Measurements from ENCODE around the gene NOP14.
"Not testable (repeated sequence)": the region's sequence is repeated elsewhere in the genome, so short reads cannot be mapped to it uniquely, and the experiment has no call there.

The NOP14 gene

GRCh38 chr4:2963175-2963965, at the start of gene NOP14, which contains the start of gene GRK4:
NOP14 (minus strand) TSS chr4:2963406; CDS start chr4:2963319, 87 bp downstream.
GRK4 (plus strand) TSS chr4:2963571; CDS start chr4:2964071, 500 bp downstream.
- peak within 1 kb of the TSS; percentile 78 for H3K4me3 ChIP-seq (ENCODE audit: low read depth, low read length)
- peak; percentile 95 for DNase-seq (ENCODE audit: low read depth)

DNA sequence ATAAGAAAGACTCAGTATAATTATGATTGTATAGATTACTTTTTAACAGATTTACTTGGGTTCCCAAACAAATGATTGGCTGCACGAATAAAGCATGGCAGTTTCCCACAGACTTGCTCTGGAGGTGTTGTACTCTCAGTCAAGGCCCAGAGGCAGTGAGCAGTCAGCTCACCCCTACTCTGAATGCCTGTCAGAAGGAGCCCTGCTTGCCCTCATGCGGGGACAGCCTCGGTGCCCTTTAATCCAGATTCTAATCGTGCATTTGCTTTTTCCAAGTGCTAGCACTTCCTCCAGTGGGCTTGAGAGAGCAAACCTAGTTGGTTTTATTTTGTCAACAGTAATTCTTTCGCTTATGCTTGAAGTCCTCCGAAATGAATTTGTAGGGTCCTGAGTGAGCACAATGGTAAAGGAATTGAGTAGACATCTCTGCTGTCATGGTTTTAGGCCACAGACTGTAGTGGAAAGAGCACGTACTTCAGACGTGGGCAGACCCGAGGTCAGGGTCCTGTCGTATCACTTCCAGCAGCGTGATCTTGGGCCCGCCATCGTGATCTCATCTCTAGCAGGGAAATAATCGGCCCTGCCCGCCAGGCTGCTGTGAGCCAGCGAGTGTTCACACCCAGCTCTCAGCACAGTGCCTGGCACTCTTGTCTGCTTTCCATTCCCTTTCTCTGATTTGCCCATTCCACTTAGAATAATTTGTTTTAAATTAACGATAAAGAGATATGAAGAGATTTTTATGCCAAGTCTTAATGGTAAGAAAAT, 48.4 kb upstream of the NOP14 start:
- H3K4me3 ChIP-seq (ENCODE audit: low read depth, low read length): no peak overlapping the region
- no peak for DNase-seq (ENCODE audit: low read depth)

- peak; percentile 28 for DNase-seq (ENCODE audit: low read depth)
- no peak overlapping the region for H3K4me3 ChIP-seq (ENCODE audit: low read depth, low read length)
Measured at GRCh38 chr4:3010998-3011397, 47.8 kb upstream of the NOP14 start.

GRCh38 chr4:3010577-3010976, 47.4 kb upstream of the NOP14 start:
- DNase-seq (ENCODE audit: low read depth): no peak
- no peak overlapping the region for H3K4me3 ChIP-seq (ENCODE audit: low read depth, low read length)

DNA sequence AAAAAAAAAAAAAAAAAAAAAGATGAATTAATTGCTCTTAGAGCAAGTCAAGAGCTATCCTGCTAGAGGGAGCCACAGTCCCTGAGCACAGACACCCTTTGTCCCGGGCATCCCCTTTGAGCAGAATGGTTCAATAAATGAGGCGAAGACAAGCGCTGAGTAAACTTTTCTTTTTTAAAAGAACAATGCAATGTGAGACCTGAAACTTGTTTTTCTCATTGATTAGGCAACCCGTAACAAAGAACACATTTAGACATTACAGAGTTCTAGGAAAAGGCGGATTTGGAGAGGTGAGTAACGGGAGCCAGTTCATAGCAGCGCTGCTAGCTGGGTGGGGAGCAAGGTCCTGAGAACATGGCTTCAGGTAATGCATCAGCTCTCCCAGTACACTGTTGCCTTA, 46.2 kb upstream of the NOP14 start:
- DNase-seq (ENCODE audit: low read depth): no peak
- H3K4me3 ChIP-seq (ENCODE audit: low read depth, low read length): no peak overlapping the region

- no peak for DNase-seq (ENCODE audit: low read depth)
- no peak overlapping the region for H3K4me3 ChIP-seq (ENCODE audit: low read depth, low read length)
Measured at GRCh38 chr4:3007724-3008123, 44.5 kb upstream of the NOP14 start.

DNA sequence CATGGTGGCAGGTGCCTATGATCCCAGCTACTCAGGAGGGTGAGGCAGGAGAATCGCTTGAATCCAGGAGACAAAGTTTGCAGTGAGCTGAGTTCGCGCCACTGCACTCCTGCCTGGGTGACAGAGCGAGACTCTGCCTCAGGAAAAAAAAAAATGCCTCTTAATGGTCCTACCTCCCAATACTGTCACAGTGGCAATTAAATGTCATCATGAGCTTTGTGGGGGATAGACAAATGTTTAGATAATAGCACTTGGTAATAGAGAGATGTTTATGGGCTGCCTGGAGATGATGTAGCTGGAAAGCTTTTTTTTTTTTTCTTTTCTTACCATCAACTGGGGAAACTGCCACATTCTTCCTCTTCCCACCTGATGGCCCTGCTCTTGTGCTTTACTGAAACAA, 33.2 kb upstream of the NOP14 start:
- no peak overlapping the region for H3K4me3 ChIP-seq (ENCODE audit: low read depth, low read length)
- no peak for DNase-seq (ENCODE audit: low read depth)

- H3K4me3 ChIP-seq (ENCODE audit: low read depth, low read length): no peak overlapping the region
- no peak for DNase-seq (ENCODE audit: low read depth)
Measured at GRCh38 chr4:2995546-2996265, 32.5 kb upstream of the NOP14 start.

DNA sequence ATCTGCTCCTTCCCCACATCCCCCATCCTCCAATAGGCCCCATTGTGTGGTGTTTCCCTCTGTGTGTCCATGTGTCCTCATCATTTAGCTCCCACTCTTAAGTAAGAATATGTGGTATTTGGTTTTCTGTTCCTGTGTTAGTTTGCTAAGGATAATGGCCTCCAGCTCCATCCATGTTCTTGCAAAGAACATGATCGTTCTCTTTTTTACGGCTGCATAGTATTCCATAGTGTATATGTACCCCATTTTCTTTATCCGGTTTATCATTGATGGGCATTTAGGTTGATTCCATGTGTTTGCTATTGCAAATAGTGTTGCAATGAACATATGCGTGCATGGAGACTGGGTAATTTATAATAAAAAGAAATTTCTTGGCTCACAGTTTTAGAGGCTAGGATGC, 31.7 kb upstream of the NOP14 start:
- DNase-seq (ENCODE audit: low read depth): no peak
- no peak overlapping the region for H3K4me3 ChIP-seq (ENCODE audit: low read depth, low read length)

DNA sequence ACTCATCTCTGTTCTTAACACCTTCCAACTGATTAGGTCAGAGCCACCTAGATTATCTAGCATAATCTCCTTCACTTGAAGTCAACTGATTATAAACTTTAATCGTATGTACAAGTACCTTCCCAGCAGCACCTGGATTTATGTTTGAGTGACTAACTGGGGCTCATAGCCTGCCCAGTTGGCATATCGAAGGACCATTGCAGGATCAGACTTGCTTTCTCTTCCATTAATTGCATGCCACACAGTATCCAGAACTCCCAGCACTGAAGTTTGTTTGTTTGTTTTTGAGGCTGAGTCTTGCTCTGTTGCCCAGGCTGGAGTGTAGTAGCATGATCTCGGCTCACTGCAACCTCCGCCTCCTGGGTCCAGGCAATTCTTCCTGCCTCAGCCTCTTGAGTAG, 28.0 kb upstream of the NOP14 start:
- no peak for DNase-seq (ENCODE audit: low read depth)
- no peak overlapping the region for H3K4me3 ChIP-seq (ENCODE audit: low read depth, low read length)

DNA sequence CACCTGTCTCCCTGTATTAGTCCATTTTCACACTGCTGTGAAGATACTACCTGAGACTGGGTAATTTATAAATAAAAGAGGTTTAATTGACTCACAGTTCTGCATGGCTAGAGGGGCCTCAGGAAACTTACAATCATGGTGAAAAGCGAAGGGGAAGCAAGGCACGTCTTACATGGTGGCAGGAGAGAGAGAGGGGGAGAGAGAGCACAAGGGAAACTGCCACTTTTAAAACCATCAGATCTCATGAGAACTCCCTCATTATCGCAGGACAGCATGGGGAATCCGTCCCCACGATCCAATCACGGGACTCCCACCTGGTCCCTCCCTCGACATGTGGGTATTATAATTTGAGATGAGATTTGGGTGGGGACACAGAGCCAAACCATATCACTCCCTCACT, 20.5 kb upstream of the NOP14 start:
- DNase-seq (ENCODE audit: low read depth); H3K4me3 ChIP-seq (ENCODE audit: low read depth, low read length): not testable (repeated sequence)

DNA sequence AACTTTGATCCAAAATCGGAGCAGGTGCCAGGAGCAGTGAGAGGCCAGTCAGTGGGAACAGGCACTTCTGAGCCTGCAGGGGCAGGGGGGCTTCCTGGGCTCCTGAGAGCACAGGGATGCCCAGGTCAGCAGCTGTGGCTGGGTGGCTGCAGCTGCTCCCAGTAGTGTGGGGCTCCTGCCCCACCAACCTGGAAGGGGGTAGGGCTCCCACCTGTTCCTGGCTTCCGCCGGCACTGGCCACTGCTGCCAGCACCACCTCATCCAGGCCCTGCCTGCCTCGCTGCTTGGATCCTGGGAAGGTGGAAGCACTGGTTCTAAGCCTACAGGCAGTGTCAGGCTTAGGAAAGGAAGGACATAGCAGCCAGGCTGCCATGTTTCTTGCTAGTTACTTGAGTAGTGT, 18.8 kb upstream of the NOP14 start:
- no peak for DNase-seq (ENCODE audit: low read depth)
- H3K4me3 ChIP-seq (ENCODE audit: low read depth, low read length): no peak overlapping the region

DNA sequence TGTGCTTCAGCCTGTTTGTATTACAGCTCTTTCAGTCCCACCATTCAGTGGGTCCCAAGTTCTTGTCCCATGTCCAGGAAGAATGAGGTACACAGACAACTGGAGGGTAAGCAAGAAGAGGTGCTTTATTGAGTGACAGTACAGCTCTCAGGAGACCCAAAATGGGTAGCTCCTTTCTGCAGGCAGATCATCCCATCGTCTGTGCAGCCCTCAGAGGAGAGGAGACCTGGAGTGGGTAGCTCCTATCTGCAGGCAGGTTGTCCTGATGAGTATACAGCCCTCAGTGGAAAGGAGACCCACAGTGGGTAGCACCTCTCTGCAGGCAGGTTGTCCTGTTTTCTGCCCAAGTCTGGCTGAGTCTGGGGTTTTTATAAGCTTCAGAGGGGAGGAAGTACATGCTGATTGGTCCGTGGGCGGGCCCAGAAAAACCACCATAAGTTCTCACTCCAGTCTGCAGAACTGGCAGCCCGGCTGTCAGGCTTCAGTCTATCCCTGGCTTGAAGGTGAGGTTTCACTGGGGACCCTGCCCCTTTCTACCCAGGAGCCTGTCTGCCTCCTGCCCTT, 18.1 kb upstream of the NOP14 start:
- H3K4me3 ChIP-seq (ENCODE audit: low read depth, low read length): no peak overlapping the region
- no peak for DNase-seq (ENCODE audit: low read depth)

GRCh38 chr4:2977211-2978088, 14.2 kb upstream of the NOP14 start:
- no peak overlapping the region for H3K4me3 ChIP-seq (ENCODE audit: low read depth, low read length)
- DNase-seq (ENCODE audit: low read depth): no peak

- DNase-seq (ENCODE audit: low read depth): no peak
- H3K4me3 ChIP-seq (ENCODE audit: low read depth, low read length): no peak overlapping the region
Measured at GRCh38 chr4:2971275-2971674, 8.1 kb upstream of the NOP14 start.

- H3K4me3 ChIP-seq (ENCODE audit: low read depth, low read length): no peak overlapping the region
- DNase-seq (ENCODE audit: low read depth): no peak
Measured at GRCh38 chr4:2968381-2968780, 5.2 kb upstream of the NOP14 start.

DNA sequence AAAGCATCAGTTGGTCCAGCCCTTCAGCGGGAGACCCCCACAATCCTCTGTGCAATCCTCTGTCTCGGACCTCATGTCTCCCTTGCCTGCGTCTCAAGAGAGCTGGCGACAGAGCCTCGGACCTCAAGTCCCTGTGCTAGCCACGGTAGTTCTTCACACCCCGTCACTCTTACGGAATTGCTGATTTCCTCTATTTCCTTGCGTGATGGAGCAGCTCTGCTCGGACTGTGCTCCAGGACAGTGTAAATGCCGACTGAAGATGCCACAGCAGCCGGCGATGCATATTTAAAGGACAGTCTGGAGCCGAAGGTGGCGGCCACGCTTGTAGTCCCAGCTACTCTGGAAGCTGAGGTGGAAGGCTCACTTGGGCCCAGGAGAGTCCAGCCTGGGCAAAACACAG, 2.1 kb upstream of the NOP14 start:
- H3K4me3 ChIP-seq (ENCODE audit: low read depth, low read length): no peak overlapping the region
- DNase-seq (ENCODE audit: low read depth): no peak

GRCh38 chr4:2964706-2965258, 1.6 kb upstream of the NOP14 start:
- DNase-seq (ENCODE audit: low read depth): no peak
- peak overlapping the region; percentile 78 for H3K4me3 ChIP-seq (ENCODE audit: low read depth, low read length)

Measured in skeletal muscle cell (primary cell).